ENCODE data around the gene SPTLC1. TPM values are rescaled to one million over a fixed set of nuclear protein-coding genes. Genes with fewer than 3 reads are reported as not detected.
"Not testable (repeated sequence)": the region's sequence is repeated elsewhere in the genome, so short reads cannot be mapped to it uniquely, and the experiment has no call there.

The SPTLC1 gene
- polyA plus RNA-seq, 2 of the 4 experiments (the other 2 are of a cell fraction): 63.7 to 122 TPM

DNA sequence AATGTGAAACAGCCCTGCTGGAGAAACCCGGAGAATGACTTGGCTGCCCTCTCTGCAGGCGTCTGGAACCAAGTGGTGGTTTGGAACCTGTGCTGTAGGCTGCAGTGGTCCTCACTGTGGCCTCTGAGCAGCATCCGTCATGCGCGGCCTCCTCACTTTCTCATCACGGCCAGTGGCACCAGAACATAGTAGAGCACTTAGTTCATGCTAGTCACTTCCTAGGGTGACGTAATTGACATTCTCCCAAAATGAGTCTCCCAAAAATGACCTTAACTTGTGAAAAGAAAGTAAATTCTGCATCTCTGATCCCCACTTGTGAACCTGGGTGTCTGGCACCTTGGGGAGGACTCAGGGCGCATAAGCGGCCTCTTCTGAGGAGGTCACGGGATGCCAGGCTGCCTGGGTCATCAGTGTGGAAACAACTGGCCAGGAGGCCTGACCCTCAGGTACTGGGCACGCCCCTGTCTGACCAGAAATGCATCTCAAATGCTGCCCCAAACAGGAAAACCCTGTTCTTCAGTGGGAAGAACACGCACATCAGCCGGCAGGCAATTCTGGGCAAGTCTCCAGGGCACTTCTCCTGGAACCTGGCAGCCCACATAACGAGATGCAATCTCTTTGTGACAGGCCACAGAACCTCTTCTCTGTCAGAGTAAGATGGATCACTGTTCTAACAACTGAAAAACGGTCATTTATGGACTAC is 36.6 kb upstream of the SPTLC1 start:
- H3K4me1 ChIP-seq: peaks cover 26% of the 10 kb centered on the region
- TF ChIP-seq ZFP36 (IDR thresholded peaks at IDR 0.05; ENCODE audit: borderline replicate concordance, partially characterized antibody): no peak
- no peak for TF ChIP-seq CBX2 (IDR thresholded peaks at IDR 0.05; ENCODE audit: borderline replicate concordance, low read depth)
- TF ChIP-seq RNF2 (IDR thresholded peaks at IDR 0.05; ENCODE audit: borderline replicate concordance, low read depth): no peak
- no peak for TF ChIP-seq ZC3H11A (IDR thresholded peaks at IDR 0.05)
- TF ChIP-seq TFCP2L1 (CRISPR knock-in tag; IDR thresholded peaks at IDR 0.05): no peak
- ChIA-PET CTCF (interaction anchor here (0.7 to 5.7 kb wide), 3 partner anchors 11 to 13 kb away, joined by 3 to 55 read pairs (median 14); no protein-coding TSS in a partner anchor), POLR2A (no interaction called here)
- 78% methylated on average over 15 of the region's 15 CpGs for WGBS (ENCODE audit: missing lambda C conversion rate)
- ATAC-seq (no peak), FAIRE-seq (no peak), DNase-seq (ENCODE audit: low read depth in 1 of 2, low spot score in 1 of 2) (no peak)
- no peak overlapping the region for H3K4me2 ChIP-seq
- peak overlapping the region in 1 of 2 experiments; percentile 4; a peak in 1 of 6 replicates for H3K27ac ChIP-seq
- no peak overlapping the region for H3K4me3 ChIP-seq
- 0 out of 3 replicates have a peak, but pooled peaks cover 3% of the 10 kb centered on the region for H3K9me3 ChIP-seq

DNA sequence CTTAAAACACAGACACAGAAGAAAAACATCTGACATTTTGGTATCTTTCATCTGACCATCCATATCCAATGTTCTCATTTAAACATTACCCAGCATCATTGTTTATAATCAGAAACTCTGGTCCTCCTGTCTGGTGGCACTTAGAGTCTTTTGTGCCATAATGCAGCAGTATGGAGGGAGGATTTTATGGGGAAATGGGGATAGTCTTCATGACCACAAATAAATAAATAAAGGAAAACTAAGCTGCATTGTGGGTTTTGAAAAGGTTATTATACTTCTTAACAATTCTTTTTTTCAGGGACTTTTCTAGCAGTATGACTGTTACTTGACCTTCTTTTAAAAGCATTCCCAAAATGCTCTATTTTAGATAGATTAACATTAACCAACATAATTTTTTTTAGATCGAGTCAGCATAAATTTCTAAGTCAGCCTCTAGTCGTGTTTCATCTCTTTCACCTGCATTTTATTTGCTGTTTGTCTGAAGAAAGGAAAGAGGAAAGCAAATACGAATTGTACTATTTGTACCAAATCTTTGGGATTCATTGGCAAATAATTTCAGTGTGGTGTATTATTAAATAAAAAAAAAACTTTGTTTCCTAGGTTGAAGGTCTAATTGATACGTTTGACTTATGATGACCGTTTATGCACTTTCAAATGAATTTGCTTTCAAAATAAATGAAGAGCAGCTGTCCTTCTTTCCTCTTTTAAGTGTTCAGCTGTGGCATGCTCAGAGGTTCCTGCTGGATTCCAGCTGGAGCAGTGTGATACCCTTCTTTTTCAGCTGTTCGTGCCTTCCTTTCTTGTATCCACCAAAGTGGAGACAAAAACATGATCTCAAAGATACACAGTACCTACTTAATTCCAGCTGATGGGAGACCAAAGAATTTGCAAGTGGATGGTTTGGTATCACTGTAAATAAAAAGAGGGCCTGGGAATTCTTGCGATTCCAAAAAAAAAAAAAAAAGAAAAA is 35.6 kb upstream of the SPTLC1 start:
- Histone ChIP-seq H3K4me1 (peaks cover 35% of the 10 kb centered on the region), H3K27ac (peak overlapping the region in 1 of 2 experiments; percentile 15; a peak in 2 of 6 replicates)
- peak; percentile 90 for FAIRE-seq
- DNase-seq (ENCODE audit: low read depth in 1 of 2, low spot score in 1 of 2); POLR2A ChIA-PET; H3K9me3 ChIP-seq; H3K4me2 ChIP-seq; ATAC-seq; H3K4me3 ChIP-seq: not testable (repeated sequence)
- WGBS (ENCODE audit: missing lambda C conversion rate): 78% methylated on average over 7 of the region's 7 CpGs
- TF ChIP-seq MAFK (IDR thresholded peaks at IDR 0.05; ENCODE audit: partially characterized antibody): peak; percentile 65
- CTCF ChIA-PET: interaction anchor here (1.3 to 5.7 kb wide), 2 partner anchors 9 to 11 kb away, joined by 3 to 55 read pairs; no protein-coding TSS in a partner anchor

DNA sequence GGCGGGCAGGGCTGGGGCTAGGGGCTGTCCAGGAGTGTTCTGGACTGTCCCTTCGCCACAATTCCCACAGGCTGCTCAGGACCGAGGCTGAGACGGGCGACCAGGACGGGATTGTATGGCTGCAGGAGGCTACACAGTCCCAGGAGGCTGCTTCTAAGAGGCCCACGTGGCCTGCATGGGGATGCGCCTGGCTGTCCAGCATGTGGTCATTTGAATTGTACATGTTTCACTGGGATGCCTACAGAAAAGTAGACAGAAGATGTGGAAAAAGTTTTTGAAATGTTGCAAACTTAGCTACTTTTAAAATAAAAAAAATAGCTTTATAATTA is 32.6 kb upstream of the SPTLC1 start:
- ChIA-PET CTCF (interaction anchor here (0.6 to 5.7 kb wide), 8 partner anchors 8 to 486 kb away, joined by 3 to 55 read pairs (median 4); partner anchors contain the start of gene OGN), POLR2A (interaction anchor here (0.6 kb wide), 1 partner anchor 59 kb away, joined by 3 read pairs; no protein-coding TSS in a partner anchor)
- H3K4me3 ChIP-seq: no peak overlapping the region
- over 99% methylated on average over 5 of the region's 8 CpGs for WGBS (ENCODE audit: missing lambda C conversion rate)
- peak overlapping the region; percentile 92 to 97 for H3K27ac ChIP-seq
- ATAC-seq (no peak; a peak in 1 of 6 replicates), DNase-seq (ENCODE audit: low read depth in 1 of 2, low spot score in 1 of 2) (no peak), FAIRE-seq (no peak)
- H3K4me1 ChIP-seq: peaks cover 27% of the 10 kb centered on the region
- peak overlapping the region; percentile 66 for H3K4me2 ChIP-seq
- TF ChIP-seq, protein P1, sequence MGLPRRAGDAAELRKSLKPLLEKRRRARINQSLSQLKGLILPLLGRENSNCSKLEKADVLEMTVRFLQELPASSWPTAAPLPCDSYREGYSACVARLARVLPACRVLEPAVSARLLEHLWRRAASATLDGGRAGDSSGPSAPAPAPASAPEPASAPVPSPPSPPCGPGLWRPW (IDR thresholded peaks at IDR 0.05): no peak
- TF ChIP-seq ZC3H11A (IDR thresholded peaks at IDR 0.05) (no peak), FOSL2 (IDR thresholded peaks at IDR 0.05) (no peak), FOSL2 (CRISPR knock-in tag; IDR thresholded peaks at IDR 0.05) (no peak), GATA3 (IDR thresholded peaks at IDR 0.05; ENCODE audit: borderline replicate concordance) (no peak)
- 0 out of 3 replicates have a peak, but pooled peaks cover 3% of the 10 kb centered on the region for H3K9me3 ChIP-seq

- Histone ChIP-seq H3K4me3 (no peak overlapping the region), H3K4me2 (peak overlapping the region; percentile 66), H3K9me3 (0 out of 3 replicates have a peak, but pooled peaks cover 3% of the 10 kb centered on the region), H3K4me1 (peaks cover 27% of the 10 kb centered on the region), H3K27ac (peak overlapping the region; percentile 92 to 97)
- ChIA-PET POLR2A (interaction anchor here (0.6 kb wide), 1 partner anchor 59 kb away, joined by 3 read pairs; no protein-coding TSS in a partner anchor), CTCF (interaction anchor here (1.0 to 5.7 kb wide), 8 partner anchors 8 to 487 kb away, joined by 3 to 55 read pairs (median 4); no protein-coding TSS in a partner anchor)
- peak; percentile 91 for ATAC-seq
- no peak for FAIRE-seq
- WGBS (ENCODE audit: missing lambda C conversion rate): 24% methylated on average over 19 of the region's 21 CpGs
- peak; percentile 51 to 85 for DNase-seq (ENCODE audit: low read depth in 1 of 2, low spot score in 1 of 2)
- TF ChIP-seq CHD2 (IDR thresholded peaks at IDR 0.05; ENCODE audit: low read length, partially characterized antibody) (no peak), ZFP36 (IDR thresholded peaks at IDR 0.05; ENCODE audit: borderline replicate concordance, partially characterized antibody) (no peak), BHLHE40 (IDR thresholded peaks at IDR 0.05; ENCODE audit: low read depth, low read length) (no peak), FOSL2 (IDR thresholded peaks at IDR 0.05) (0 out of 2 replicates have a peak, but pooled peaks have one; percentile 13), FOSL2 (CRISPR knock-in tag; IDR thresholded peaks at IDR 0.05) (peak; percentile 52; the same call in 1 of the 2 replicates), SREBF2 (IDR thresholded peaks at IDR 0.05) (no peak), SMC3 (IDR thresholded peaks at IDR 0.05) (no peak), GATA3 (IDR thresholded peaks at IDR 0.05; ENCODE audit: borderline replicate concordance) (no peak), HOXB13 (CRISPR knock-in tag; IDR thresholded peaks at IDR 0.05; ENCODE audit: low read depth) (no peak; the same call in 1 of the 2 replicates), HDAC2 (IDR thresholded peaks at IDR 0.05) (no peak), KDM1A (IDR thresholded peaks at IDR 0.05; ENCODE audit: low read depth) (no peak), RNF2 (IDR thresholded peaks at IDR 0.05; ENCODE audit: borderline replicate concordance, low read depth) (no peak), RFX5 (IDR thresholded peaks at IDR 0.05) (no peak), JUN (IDR thresholded peaks at IDR 0.05) (peak; percentile 59 to 68; a peak in 3 of 5 replicates), HOXA7 (CRISPR knock-in tag; IDR thresholded peaks at IDR 0.05) (no peak), EHF (CRISPR knock-in tag; IDR thresholded peaks at IDR 0.05) (no peak), E2F6 (IDR thresholded peaks at IDR 0.05; ENCODE audit: borderline replicate concordance, low read depth) (0 out of 2 replicates have a peak, but pooled peaks have one; percentile 24)
- TF ChIP-seq, protein P2, sequence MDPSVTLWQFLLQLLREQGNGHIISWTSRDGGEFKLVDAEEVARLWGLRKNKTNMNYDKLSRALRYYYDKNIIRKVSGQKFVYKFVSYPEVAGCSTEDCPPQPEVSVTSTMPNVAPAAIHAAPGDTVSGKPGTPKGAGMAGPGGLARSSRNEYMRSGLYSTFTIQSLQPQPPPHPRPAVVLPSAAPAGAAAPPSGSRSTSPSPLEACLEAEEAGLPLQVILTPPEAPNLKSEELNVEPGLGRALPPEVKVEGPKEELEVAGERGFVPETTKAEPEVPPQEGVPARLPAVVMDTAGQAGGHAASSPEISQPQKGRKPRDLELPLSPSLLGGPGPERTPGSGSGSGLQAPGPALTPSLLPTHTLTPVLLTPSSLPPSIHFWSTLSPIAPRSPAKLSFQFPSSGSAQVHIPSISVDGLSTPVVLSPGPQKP (IDR thresholded peaks at IDR 0.05; ENCODE audit: low read depth, low read length): no peak
These were observed 32.0 kb upstream of the SPTLC1 start for GRCh38 chr9:92147030-92147851.
